GM19023 (cell line): ENCODE results near the gene NOS1.

ENCODE experiments used
- ATAC-seq: cut with Tn5 transposase; IDR thresholded peaks from one replicate; pipeline ENCODE4 v1.9.1; 2021; ENCODE audit warnings: mild to moderate bottlenecking, moderate library complexity; ENCODE audit not compliant: unreplicated experiment

Gene NOS1

DNA sequence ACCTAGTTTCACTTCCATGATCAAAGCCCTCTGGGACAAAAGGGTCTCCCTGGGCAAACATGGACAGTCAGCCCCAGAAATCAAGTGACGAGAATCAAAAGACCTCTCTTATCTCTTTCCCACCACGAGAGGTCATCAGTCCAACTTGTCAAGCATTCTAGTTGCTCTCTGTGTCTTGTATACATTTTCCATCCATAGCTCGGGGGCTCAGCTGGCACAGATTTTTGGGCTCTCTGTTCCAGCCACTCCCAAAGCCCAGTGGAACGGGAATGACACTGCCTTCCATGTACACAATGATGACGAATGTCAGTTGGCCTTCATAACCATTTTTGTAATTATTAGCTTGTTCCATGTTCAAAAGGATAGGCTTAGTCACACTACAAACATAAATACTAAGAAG, 29.7 kb downstream of the NOS1 start:
- ATAC-seq, result no peak

DNA sequence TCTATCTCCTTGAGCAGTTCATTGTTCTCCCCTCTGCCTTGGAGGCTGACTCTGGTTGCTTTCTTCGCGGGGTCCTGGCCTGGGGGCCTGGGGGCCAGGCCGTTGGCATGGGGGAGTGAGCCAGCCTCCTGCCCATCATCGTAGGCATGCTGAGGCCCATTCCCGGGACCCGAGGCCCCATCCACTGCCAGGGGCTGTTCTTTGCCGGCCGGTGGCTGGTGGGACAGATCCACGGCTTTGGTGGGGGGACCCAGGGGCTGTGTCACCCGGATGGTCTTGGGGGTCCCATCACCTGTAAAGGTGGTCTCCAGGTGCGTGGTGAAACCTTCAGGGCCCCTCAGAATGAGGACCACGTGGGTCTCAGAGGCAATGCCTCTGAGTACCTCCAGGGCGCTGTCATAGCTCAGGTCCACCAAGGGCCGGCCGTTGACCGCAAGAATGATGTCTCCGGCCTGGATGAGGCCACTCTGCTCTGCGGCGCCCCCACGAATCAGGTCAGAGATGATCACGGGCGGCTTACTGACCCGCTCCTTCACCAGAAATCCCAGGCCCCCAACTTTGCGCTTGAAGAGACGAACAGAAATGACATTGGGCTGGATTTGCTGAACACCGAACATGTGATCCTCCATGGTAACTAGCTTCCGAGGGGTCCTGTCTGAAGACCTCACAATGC, 30.8 kb downstream of the NOS1 start:
- no peak for ATAC-seq

DNA sequence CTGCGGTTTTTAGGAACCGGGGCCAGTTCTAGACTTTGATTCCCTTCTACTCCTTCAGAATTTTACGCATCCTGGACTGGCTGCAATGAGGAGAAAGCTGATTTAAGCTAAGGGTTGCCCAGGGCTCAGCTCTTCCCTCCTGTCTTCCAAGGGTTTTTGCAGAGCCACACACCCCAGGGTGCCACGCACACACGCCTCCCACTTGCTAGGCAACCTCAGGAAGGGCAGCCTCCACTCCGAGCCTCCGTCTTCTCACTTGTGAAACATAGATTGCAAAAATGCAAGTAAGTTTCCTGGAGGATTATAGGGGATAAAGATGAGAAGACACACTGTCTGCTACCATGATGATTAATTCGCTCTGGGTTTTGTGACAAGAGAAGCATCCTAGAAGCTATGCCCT, 31.7 kb downstream of the NOS1 start:
- ATAC-seq, result no peak

DNA sequence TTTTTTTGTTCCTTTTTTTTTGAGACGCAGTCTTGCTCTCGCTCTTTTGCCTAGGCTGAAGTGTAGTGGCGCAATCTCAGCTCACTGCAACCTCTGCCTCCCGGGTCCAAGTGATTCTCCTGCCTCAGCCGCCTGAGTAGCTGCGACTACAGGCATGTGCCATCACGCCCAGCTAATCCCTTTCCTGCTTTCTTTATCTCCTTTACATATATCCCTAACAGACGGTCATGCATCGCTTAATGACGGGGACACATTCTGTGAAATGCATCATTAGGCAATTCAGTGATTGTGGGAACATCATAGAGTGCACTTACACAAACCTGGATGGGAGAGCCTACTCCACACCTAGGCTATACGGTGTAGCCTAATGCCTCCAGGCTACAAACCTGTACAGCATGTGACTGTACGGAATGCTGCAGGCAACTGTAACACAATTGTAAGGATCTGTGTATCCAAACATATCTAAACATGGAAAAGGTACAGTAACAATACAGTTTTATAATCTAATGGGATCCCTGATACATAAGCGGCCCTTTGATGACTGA, 32.8 kb downstream of the NOS1 start:
- ATAC-seq, result no peak

DNA sequence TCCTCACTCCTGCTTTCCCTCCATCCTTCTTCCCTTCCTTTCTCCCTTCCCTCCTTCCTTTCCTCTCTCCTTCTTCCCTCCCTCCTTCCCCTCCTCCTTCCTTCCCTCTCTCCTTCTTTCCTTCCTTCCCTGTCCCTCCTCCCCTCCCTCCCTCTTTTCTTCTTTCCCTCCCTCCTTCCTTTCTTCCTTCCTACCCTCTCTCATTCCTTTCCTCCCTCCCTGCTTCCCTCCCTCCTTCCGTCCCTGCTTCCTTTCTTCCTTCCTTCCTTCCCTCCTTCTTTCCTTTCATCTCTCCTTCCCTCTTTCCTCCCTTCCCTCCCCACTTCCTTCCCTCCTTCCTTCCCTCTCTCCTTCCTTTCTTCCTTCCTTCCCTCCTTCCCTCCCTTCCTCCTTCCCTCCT, 39.0 kb downstream of the NOS1 start:
- ATAC-seq, result no peak

DNA sequence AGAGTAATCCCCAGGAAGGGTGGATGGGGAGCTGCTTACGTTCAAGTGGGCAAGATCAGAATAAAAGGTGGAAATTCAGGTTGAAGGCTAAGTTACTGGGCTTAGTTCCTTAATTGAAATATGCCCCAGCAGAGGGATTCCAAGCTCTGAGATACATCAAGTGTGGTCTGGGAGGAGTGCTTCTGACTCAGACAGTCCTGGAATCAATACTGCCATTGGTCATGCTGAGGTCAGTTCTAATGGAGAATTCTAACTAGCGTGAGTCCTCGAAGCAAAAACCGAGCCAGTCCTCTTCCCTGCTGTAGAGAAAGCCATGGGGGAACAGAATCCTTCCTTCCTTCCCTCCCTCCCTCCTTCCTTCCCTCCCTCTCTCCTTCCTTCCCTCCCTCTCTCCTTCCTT, 39.9 kb downstream of the NOS1 start:
- ATAC-seq, result no peak

DNA sequence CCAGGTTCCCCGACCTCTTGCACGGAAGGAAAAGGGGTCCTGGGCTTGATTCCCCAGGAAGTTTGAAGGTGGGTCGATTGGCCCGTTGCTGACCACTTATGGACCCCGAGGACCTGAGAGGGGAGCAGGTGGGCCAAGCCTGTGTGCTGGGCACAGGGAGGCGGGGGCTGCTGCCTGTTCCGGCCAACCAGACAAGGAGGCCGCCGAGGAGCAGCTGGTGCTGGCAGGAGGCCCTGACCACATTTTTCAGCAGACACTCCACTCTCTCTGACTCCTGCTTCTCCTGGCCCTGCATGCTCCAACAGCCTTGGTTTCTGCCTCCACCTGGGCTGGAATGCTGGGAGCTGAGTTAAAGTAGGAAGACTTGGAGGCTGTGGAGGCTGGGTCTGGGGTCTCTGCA, 42.8 kb downstream of the NOS1 start:
- ATAC-seq, result no peak

DNA sequence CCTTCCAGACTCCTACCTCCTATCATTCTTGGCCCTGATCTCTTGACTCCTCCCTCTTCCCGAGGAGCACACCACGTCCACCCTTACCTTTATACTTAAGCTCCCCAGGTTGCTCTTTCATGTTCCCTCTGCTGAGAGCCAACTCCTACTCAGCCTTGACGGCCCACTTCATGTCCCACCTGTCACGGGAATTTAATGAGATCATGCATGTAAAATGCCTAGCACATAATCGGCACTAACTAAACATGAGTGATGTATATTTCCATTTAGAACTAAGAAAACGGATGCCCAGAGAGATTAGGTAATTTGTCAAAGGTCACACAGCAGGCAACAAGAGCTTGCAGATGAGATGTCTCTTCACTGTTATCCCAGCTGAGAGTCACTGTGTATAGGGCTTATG, 45.1 kb downstream of the NOS1 start:
- ATAC-seq, result no peak

DNA sequence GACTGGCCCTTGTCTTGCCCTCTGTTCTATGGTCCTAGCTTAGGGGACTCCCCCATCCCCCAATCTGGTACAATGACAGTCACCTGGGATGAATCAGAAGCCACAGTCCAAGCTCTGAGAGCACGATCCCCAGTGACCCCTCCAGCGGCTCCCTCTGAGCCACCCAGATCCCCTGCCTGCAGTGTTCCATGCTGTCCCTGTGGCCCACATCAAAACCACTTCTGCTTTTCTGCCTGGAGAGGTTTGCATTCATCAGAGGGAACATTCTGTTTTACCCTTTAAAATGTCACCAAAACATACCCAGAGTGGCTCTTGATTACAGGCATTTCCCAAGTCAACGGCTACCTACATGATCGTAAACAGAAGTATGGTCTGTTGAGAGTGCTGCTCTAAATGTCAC, 47.5 kb downstream of the NOS1 start:
- ATAC-seq, result no peak

DNA sequence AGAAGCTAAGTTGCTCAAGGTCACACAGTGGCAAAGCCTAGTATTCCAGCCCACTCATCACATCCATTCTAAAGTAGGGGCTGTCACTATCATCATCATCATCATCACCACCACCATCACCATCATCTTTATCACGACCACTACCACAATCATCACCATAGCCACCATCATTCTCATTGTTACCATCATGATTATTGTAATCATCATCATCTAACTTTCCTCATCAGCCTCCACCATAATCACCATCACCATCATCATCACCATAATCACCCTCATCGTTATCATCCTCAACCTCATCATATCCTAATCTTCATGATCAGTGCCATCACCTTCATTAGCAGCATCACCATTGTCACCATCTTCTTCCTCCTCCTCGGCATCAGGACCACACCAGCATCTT, 48.7 kb downstream of the NOS1 start:
- ATAC-seq, result no peak

DNA sequence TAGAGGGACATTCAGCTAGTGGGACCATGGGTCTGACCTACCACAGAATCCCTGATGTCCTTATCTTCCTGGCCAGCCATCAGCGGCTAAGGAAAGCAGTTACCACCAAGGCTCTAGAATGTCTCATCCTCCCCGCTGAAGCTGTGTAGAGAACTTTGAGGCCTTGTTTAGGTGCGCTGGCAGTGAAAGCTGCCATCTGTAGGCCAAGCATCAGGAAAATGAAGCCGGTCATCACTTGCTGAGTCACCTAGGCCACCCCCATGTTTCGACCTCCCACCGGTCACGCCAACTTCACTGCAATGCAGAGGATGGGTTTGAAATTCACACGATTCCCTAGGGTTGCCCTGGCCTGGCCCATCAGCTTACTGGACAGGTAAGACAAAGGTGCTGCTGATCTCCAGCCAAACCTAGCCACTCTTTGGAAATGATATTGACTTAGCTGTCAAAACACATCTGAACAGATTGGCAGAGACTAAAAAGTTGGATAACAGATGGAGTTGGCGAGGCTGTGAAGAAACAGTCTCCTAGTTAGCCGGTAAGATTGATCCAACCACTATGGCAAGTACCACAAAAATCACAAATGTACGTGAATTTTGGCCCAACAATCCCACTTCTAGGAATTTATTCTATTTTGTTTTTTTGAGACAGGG, 52.0 kb downstream of the NOS1 start:
- ATAC-seq, result no peak

DNA sequence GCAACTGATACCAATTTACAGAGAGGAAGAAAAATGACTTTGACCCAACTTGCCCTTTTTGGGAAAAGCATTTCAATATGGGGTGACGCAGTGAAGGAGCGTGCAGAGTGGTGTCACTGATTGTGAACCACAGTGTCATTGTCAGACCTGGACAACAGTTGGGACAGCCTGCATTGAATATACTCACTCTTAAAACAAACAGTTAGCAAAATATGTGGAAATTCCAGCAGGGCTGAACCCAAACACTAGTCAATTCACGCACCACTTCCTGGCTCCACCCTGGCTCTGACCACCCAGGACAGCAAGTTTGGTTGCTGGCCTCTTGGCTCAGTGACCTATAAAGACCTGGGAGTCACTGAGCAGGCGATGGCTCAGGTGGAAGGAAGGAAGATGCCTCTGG, 61.3 kb downstream of the NOS1 start:
- no peak for ATAC-seq

DNA sequence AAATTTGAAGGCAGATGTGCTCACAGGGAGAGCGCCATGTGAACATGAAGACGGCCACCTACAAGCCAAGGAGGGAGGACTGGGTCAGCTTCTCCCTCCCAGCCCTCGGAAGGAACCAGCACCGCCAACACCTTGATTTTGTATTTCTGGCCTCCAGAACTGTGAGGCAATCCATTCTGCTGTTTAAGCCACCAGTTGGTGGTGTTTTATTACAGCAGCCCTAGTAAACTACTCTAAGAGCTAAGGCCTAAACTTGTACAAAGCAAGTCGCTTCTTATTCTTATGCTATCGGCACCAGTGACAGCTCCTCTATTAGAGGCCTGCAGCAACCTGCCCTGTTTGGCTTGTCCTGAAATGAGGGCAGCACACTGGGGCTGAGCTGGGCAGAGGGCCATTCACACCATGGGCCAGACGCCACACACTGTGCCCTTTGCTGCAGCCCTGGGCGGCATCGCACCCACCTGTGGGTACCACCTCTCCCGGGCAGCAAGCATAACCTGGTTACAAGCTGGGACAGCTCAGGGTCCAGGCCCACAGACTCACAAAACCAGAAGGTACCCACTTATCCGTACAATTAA, 62.7 kb downstream of the NOS1 start:
- ATAC-seq, result no peak

DNA sequence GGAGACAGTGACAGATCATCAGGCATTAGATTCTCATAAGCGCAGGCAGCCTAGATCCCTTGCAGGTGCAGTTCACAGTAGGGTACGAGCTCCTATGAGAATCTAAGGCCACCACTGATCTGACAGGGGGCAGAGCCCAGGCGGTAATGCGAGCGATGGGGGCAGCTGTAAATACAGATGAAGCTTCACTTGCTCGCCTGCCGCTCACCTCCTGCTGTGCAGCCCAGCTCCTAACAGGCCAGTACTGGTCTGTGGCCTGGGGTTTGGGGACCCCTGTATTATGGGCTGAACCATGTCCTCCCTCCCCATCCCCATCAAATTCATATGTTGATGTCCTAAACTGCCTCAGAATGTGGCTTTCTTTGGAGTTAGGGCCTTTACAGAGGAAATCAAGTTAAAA, 63.2 kb downstream of the NOS1 start:
- ATAC-seq, result no peak

DNA sequence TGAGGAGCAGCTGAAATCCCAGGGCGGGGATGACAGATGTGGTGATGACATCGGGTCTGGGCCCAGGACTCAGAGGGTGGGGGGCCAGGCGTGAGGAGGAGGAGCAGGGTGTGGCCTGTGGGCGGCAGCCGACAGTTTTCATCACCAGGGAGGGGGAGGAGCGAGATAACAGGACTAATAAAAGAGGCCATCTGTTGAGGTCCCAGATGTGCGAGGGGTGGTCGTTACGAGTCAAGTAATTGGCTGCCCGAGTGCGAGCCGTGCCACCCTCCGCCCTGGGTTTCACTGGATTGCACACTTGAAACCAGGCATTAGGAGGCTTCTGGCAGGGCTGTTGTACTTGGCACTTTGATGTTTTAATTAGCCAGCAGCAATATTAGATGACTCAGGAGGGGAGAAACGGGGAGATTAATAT, 67.2 kb downstream of the NOS1 start:
- no peak for ATAC-seq

DNA sequence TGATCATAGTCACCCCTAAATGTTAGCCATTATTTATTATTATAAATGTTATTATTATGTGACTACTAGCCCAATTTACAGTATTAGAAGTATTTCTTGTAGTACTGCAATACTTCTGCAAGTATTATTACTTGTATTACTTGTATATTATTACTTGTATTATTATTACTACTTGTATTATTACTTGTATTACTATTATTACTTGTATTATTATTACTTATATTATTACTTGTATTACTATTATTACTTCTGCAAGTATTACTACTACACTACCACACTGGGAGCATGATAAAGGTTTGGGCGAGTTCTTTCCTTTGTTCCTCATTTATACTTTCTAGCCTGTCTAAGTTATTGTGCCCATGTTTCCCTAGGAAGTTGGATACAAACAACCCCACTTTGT, 67.9 kb downstream of the NOS1 start:
- no peak for ATAC-seq

DNA sequence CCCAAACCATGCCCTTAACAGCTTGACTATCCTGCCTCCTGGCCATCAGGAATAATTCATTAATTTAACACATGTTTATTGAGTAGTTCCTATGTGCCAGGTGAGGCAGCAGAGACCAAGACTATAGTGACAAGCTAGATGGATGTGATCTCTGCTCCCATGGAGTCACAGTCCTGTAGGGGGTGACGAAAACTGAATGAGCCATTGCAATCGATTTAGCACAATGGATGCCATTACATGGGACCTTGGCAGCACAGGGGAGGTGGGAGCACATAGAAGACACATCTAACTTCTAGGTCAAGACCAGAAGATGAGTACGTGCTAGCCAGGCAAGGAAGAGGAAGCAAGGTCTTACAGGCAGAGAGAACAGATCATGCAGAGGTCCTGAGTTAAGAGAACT, 68.7 kb downstream of the NOS1 start:
- ATAC-seq, result no peak

DNA sequence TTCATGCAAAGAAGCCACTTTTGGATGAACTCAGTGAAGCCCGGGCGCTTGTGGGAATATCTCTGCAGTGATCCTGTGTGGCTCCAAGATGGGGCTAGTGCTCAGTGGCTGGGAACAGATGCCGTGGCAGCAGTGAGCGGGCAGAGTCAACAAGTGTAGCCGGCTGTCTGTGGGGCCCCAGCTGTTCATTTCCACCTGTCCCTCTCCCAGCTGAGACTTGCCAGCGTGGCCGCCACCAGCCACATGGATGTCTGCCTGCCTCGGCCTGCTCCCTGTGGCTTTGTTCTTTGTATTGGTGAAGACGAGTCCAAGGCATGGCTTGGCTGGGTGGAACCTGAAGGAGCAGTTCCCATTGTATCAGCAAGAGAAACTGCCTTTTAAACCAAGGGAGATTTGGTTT, 77.3 kb downstream of the NOS1 start:
- no peak for ATAC-seq

DNA sequence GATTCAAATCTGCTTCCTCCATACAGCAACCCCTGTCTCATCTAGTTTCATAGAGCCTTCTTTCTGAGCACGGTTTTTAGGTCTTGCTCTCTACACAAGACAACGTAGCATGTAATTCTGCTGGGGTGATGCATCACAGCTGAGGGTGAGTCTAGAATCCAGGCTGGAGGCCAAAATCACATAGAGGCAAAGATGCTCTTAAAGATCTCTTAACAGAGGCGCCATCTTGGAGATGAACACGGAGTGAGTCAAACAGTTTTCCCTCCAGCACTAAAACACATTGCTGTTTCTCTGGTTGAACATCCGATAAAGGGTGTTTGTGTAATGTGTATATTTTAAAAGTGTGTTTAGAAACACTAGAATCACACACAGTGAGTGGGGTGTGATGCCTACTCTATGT, 78.9 kb downstream of the NOS1 start:
- ATAC-seq, result no peak

DNA sequence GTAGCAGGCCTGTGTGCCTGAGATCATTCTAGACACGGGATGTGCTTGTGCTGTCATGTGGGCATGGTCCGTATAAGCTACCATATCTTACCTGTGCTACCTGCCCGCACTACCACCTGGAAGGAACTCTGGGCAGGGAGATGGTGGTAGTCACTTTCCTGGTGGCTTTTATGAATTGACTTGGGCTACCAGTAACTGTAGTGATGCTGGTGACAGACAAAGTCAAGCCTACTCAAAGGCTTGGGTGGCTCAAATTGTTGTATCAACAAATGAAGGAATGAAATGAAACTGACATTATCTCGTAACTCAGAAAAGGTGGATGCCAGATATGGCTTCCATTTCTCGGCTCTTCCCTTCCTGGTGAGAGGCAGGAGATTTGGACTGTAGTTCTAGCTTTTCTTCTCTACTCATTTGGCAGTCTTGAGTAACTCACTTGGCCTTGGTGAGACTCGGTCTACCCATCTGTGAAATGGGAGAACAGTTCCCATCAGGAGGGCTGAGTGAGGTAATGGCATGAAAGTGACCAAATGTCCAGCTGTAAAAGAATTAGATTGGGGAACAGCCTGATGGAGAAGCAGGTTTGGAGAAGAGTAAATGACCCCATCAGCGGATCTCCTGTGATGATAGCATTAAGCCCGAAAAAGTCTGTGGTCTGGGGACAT, 81.3 kb downstream of the NOS1 start:
- ATAC-seq, result no peak

DNA sequence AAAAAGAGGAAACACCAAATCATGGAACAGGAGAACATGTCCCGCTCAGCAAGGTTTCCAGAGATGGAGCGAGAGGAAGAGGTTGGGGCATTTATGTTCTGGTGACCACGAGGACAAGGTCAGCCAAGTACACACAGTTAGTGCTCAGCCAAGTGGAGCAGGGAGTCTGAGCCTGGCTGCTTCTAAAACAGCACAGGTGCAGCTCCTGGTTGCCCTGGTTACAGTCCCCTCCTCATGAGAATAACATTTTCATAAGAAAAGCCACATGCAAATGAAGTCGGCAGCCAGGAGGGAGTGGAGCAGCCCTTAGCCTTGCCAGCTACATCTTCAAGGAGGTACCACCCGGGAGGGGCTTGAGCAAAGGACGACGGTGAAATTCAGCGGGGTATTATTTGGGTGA, 81.8 kb downstream of the NOS1 start:
- ATAC-seq, result no peak

DNA sequence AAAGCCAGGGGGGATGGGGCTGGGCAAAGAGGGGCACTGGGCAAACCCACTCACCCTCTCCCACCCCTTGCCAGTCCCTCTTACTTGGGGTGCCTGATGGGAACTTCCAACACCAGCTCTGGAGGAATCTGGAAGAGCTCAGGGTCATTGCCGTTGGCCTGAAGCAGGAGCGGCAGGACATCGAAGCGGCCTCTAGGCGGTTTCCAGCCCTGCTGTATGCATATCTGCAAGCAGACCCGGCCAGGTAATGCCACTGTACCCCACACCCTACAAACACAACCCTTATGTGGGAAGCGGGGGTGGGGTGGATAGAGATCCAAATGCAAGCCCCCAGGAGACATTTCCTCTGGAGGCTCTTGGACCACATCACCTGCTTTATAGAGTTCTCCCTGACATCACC, 83.6 kb downstream of the NOS1 start:
- ATAC-seq, result no peak
